Endothelial cell of umbilical vein (primary cell): ENCODE data around the gene EPS8L2. TPM values are rescaled to one million over a fixed set of nuclear protein-coding genes. Genes with fewer than 3 reads are reported as not detected.

Experiments
- BruUV-seq: library from RNA; stranded (reverse); fragments of 400-500 nt; replicated peaks from 2 replicates; lab custom pipeline; 2021; lab: Mats Ljungman, UMichigan
- CTCF ChIA-PET: fragments of 300-600, 350-600 bp; sonication (Branson Sonifier 250); formaldehyde crosslinking; loops from one replicate; lab custom pipeline; 2021; ENCODE audit warnings: antibody characterized with exemption, inconsistent platforms; lab: Charles Lee
- POLR2A ChIA-PET: fragments of 300-600, 350-600 bp; sonication (Branson Sonifier 250); formaldehyde crosslinking; loops from one replicate; lab custom pipeline; 2021; ENCODE audit warnings: antibody characterized with exemption, inconsistent platforms; lab: Charles Lee
- DNase-seq: peaks from one replicate; pipeline ENCODE4 v3.0.0-alpha.2; 2011; ENCODE audit warnings: low read depth, low spot score
- FAIRE-seq: peaks from 2 replicates; lab custom pipeline; 2011; peaks lifted over from hg19 to GRCh38; lab: Jason Lieb, UNC
- H2AFZ ChIP-seq: 2 replicates; pipeline ENCODE4 v1.6.0; 2012; ENCODE audit warnings: low read depth, low read length, control low read depth, inconsistent platforms
- H3K27ac ChIP-seq: 2 replicates; pipeline ENCODE4 v1.5.1; 2011; ENCODE audit warnings: low read depth, mild to moderate bottlenecking, control low read depth, low read length, moderate library complexity; ENCODE audit not compliant: insufficient read depth
- H3K27me3 ChIP-seq, 2 experiments: 2 replicates each; pipeline versions ENCODE4 v1.6.0 to v1.6.1; 2011; ENCODE audit warnings: low read length in 2 of 2, mixed read lengths in 1 of 2; ENCODE audit not compliant: control insufficient read depth in 2 of 2, insufficient read depth in 2 of 2
- H3K36me3 ChIP-seq, 2 experiments: 2 replicates in 1 of 2; 3 replicates in 1 of 2; pipeline ENCODE4 v1.5.1; 2011; ENCODE audit warnings: low read length in 2 of 2, mild to moderate bottlenecking in 1 of 2, moderate library complexity in 1 of 2; ENCODE audit not compliant: control insufficient read depth in 2 of 2, insufficient read depth in 2 of 2; ENCODE audit errors: extremely low read depth in 1 of 2
- H3K4me1 ChIP-seq: 3 replicates; pipeline ENCODE4 v1.5.1; 2011; ENCODE audit warnings: mild to moderate bottlenecking, low read length; ENCODE audit not compliant: control insufficient read depth, insufficient read depth; ENCODE audit errors: extremely low read depth
- H3K4me2 ChIP-seq: 2 replicates; pipeline ENCODE4 v1.6.1; 2011; ENCODE audit warnings: low read length, control low read depth, mixed read lengths; ENCODE audit not compliant: insufficient read depth
- H3K4me3 ChIP-seq, 3 experiments: fragments of 200-600 bp in 1 of 3; sonication (generic), shearing (Covaris generic) in 1 of 3; replicated peaks in 1 of 3; 2 replicates each; pipeline ENCODE4 v1.5.1; 2011 to 2016; ENCODE audit warnings: control low read depth in 3 of 3, low read length in 3 of 3, mild to moderate bottlenecking in 2 of 3, inconsistent platforms in 1 of 3, low read depth in 1 of 3, moderate library complexity in 1 of 3; ENCODE audit not compliant: insufficient read depth in 1 of 3
- H3K79me2 ChIP-seq: 2 replicates; pipeline ENCODE4 v1.6.0; 2012; ENCODE audit warnings: low read length, inconsistent platforms; ENCODE audit not compliant: control insufficient read depth, insufficient read depth
- H3K9ac ChIP-seq: replicated peaks from 2 replicates; pipeline ENCODE3; 2011; ENCODE audit warnings: low read length, control low read depth; ENCODE audit not compliant: insufficient read depth; ENCODE audit errors: extremely low read depth
- H3K9me1 ChIP-seq: replicated peaks from 3 replicates; pipeline ENCODE4 v1.6.0; 2011; ENCODE audit warnings: mild to moderate bottlenecking, low read length; ENCODE audit not compliant: control insufficient read depth, insufficient read depth; ENCODE audit errors: extremely low read depth
- H3K9me3 ChIP-seq: replicated peaks from 2 replicates; pipeline ENCODE4 v1.5.1; 2012; ENCODE audit warnings: low read length, inconsistent platforms; ENCODE audit not compliant: control insufficient read depth, insufficient read depth
- H4K20me1 ChIP-seq: replicated peaks from 2 replicates; pipeline ENCODE3; 2011; ENCODE audit warnings: mild to moderate bottlenecking, low read length; ENCODE audit not compliant: control insufficient read depth, insufficient read depth; ENCODE audit errors: extremely low read depth
- CTCF ChIP-seq, 2 donors: IDR thresholded peaks; 1 replicate in 1 of 2; 2 replicates in 1 of 2; pipeline ENCODE4 v1.5.1; 2011; ENCODE audit warnings: low read length in 2 of 2, mild to moderate bottlenecking in 2 of 2, moderate library complexity in 2 of 2, control low read depth in 1 of 2, inconsistent platforms in 1 of 2, low read depth in 1 of 2; ENCODE audit not compliant: insufficient read depth in 1 of 2; ENCODE audit errors: extremely low read depth in 1 of 2
- EZH2 ChIP-seq: IDR thresholded peaks from 2 replicates; pipeline ENCODE4 v1.6.1; 2012; ENCODE audit warnings: borderline replicate concordance, low read depth, mild to moderate bottlenecking, moderate library complexity, low read length, inconsistent platforms; ENCODE audit not compliant: severe bottlenecking
- FOS ChIP-seq: IDR thresholded peaks from 2 replicates; pipeline ENCODE4 v1.6.1; 2011; ENCODE audit warnings: mild to moderate bottlenecking, low read length, moderate library complexity, borderline replicate concordance; ENCODE audit not compliant: insufficient read depth
- GATA2 ChIP-seq: IDR thresholded peaks from 2 replicates; pipeline ENCODE4 v1.7.0; 2011; ENCODE audit warnings: low read depth, mild to moderate bottlenecking, moderate library complexity, mixed read lengths, low read length; ENCODE audit not compliant: insufficient read length, insufficient read depth
- JUN ChIP-seq: IDR thresholded peaks from 2 replicates; pipeline ENCODE4 v1.6.1; 2011; ENCODE audit warnings: borderline replicate concordance, low read depth; ENCODE audit not compliant: insufficient read length, insufficient read depth
- MAX ChIP-seq: IDR thresholded peaks from 2 replicates; pipeline ENCODE4 v1.6.1; 2011; ENCODE audit not compliant: insufficient read depth, insufficient read length
- MYC ChIP-seq: IDR thresholded peaks from one replicate; pipeline ENCODE4 v1.6.1; 2011; ENCODE audit warnings: mild to moderate bottlenecking, low read depth, low read length
- POLR2A ChIP-seq: IDR thresholded peaks from 2 replicates; pipeline ENCODE4 v1.6.1; 2012; ENCODE audit warnings: low read depth, mild to moderate bottlenecking, control low read depth, low read length
- POLR2AphosphoS5 ChIP-seq: IDR thresholded peaks from 2 replicates; pipeline ENCODE4 v1.6.1; 2012; ENCODE audit warnings: low read depth, mild to moderate bottlenecking, control low read depth, low read length, moderate library complexity; ENCODE audit not compliant: insufficient read depth
- dilution Hi-C: fragments of 300-500 bp; cut with MboI; formaldehyde crosslinking; loops from one replicate; pipeline ENCODE4 v1.15.0; 2019; ENCODE audit warnings: low sequenced_read_pairs; ENCODE audit not compliant: extremely low pct_ligation_motif_present
- intact Hi-C: fragments of 100-400 bp; cut with micrococcal nuclease; formaldehyde crosslinking; loops from one replicate; pipeline ENCODE4 v1.10.0; 2022
- polyA plus RNA-seq, 4 experiments: library from polyadenylated mRNA; depleted of rRNA in 3 of 4; stranded (reverse) in 3 of 4; unstranded in 1 of 4; fragments of >200 nt; gene quantifications; 2 replicates each; pipeline versions ENCODE4 v1.2.1 to v1.2.3, GENCODE V29; 2011 to 2012; ENCODE audit warnings: missing spikeins in 1 of 4
- total RNA-seq: library from RNA; stranded (reverse); gene quantifications from 2 replicates; pipeline ENCODE4 v1.2.3, GENCODE V29; 2021

Gene EPS8L2
- total and polyA plus RNA-seq, 2 donors (not counting 3 experiments of a cell fraction or from before 2014, with no cell fraction given): 5.2 to 12.5 TPM

GRCh38 chr11:770642-771616 lies 64.9 kb downstream of the EPS8L2 start:
- Histone ChIP-seq H3K4me2 (no peak overlapping the region), H3K4me1 (peaks cover 10% of the 10 kb centered on the region), H3K9me1 (no peaks in the 10 kb centered on the region), H3K4me3 (no peak overlapping the region), H3K27me3 (no peaks in the 10 kb centered on the region), H2AFZ (no peak overlapping the region), H3K79me2 (peaks cover 43% of the 10 kb centered on the region), H3K9me3 (no peaks in the 10 kb centered on the region), H3K27ac (no peak overlapping the region), H3K9ac (no peak overlapping the region), H4K20me1 (no peaks in the 10 kb centered on the region), H3K36me3 (peaks cover 17 to 39% of the 10 kb centered on the region in 2 experiments)
- ChIA-PET CTCF (no interaction called here), POLR2A (no interaction called here)
- no peak for DNase-seq
- no peak for FAIRE-seq
- intact Hi-C loops (no loop called here), dilution Hi-C loops (no loop called here)
- no peak for TF ChIP-seq JUN
- TF ChIP-seq CTCF (IDR thresholded peaks at IDR 0.05; ENCODE audit: extremely low read depth in 1 of 2, insufficient read depth in 1 of 2, low read depth in 1 of 2, low read length in 2 of 2): no peak
- no peak for TF ChIP-seq MYC
- no peak for TF ChIP-seq FOS
- no peak for TF ChIP-seq GATA2
- TF ChIP-seq MAX: no peak
- TF ChIP-seq POLR2A: no peak
- no peak for TF ChIP-seq POLR2AphosphoS5
- no peak for TF ChIP-seq EZH2
- no TSS peak for BruUV-seq
